IPS-18c (cell line): ENCODE data around the gene GSTK1.
"Not testable (repeated sequence)": the region's sequence is repeated elsewhere in the genome, so short reads cannot be mapped to it uniquely, and the experiment has no call there.

Experiments
- H3K4me3 ChIP-seq: 2 replicates; pipeline ENCODE4 v1.7.0; 2013; ENCODE audit warnings: low read depth, mild to moderate bottlenecking, low read length, moderate library complexity; ENCODE audit not compliant: insufficient read depth
- H3K9me3 ChIP-seq: one replicate; pipeline ENCODE4 v1.6.1; 2013; ENCODE audit warnings: mild to moderate bottlenecking, low read length, moderate library complexity; ENCODE audit not compliant: control insufficient read depth, insufficient read depth

Gene GSTK1

DNA sequence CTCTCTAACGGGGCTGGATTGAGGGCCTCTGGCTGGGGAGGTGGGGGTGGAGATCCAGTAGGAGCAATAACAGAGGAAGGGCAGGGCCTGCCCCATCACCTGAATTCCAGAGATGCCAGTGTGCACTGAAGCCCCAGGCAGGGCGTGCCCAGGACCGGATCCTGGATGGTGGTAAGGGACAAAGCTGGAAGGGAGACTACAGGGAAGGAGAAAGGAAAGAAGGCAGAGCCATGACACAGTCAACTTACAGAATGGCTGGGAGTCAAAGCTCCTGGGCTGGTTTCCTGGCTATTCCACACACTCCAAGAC lies 22.2 kb downstream of the GSTK1 start:
- peaks cover 6% of the 10 kb centered on the region for H3K9me3 ChIP-seq
- H3K4me3 ChIP-seq: peak overlapping the region; percentile 43; the same call in 1 of the 2 replicates

GRCh38 chr7:143285806-143286521 lies 22.7 kb downstream of the GSTK1 start:
- Histone ChIP-seq H3K9me3 (peaks cover 6% of the 10 kb centered on the region), H3K4me3 (no peak overlapping the region)

GRCh38 chr7:143286522-143286890 lies 23.3 kb downstream of the GSTK1 start:
- H3K9me3 ChIP-seq: peaks cover 6% of the 10 kb centered on the region
- H3K4me3 ChIP-seq: no peak overlapping the region

DNA sequence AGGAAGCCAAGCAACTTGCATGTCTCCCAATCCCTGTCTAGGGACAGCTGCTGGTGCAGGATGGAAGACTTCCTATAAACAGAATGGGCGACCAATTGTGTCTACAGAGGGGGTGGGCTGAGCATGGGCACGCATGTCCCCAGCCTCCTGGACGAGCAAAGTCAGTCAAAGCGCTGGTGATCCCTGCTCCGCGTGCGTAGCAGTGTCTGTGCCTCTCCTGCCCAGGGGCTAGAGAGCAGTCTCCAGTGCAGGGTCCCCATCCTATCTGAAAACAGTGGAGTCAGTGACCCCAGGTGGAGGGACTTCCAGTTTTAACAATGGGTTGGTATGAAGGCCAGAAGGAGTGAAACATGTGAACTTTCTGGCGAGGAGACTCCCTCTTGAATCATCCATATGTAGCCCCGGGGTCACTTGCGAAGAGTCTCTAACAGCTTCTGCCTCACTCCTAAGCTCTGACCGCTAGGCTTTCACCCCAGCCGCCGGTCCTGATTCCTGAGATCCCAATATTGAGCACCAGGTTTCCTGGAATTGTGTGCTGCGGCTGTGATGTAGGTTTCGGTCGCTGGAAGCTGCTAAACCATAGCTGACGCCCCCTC lies 24.2 kb downstream of the GSTK1 start:
- peaks cover 6% of the 10 kb centered on the region for H3K9me3 ChIP-seq
- peak overlapping the region; percentile 20; the same call in 1 of the 2 replicates for H3K4me3 ChIP-seq

GRCh38 chr7:143287935-143288826 lies 24.9 kb downstream of the GSTK1 start, which contains the start of gene CASP2:
Gene CASP2, plus strand, starts transcription at chr7:143288351. Its CDS starts 105 bp downstream, at chr7:143288456.
- Histone ChIP-seq H3K4me3 (peak within 1 kb of the TSS; percentile 95), H3K9me3 (peaks cover 6% of the 10 kb centered on the region)

GRCh38 chr7:143288836-143289235 lies 25.6 kb downstream of the GSTK1 start:
- Histone ChIP-seq H3K9me3 (peaks cover 6% of the 10 kb centered on the region), H3K4me3 (peak overlapping the region; percentile 95)

DNA sequence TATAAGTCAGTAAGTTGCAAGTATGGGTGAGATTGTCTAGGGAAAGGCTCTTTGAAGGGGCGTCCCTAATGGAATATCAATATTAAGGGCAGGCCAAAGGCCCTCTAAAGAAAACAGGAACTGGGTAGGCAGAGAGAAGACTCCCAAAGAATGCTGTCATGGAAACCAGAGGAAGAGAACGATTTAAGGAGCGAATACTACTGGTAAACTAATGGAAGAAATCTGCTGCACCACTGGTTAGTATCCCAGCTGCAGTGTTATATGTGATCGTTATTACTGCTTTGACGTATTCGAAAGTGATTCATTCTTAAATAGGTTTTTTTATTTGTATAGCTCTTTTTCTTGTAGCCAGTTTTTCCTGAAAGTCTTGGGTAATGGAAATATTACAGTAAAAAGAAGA lies 26.2 kb downstream of the GSTK1 start:
- Histone ChIP-seq H3K9me3 (peaks cover 6% of the 10 kb centered on the region), H3K4me3 (peak overlapping the region; percentile 95)

- not testable (repeated sequence) for H3K9me3 ChIP-seq, H3K4me3 ChIP-seq
Measured at GRCh38 chr7:143289888-143290287, 26.6 kb downstream of the GSTK1 start.

DNA sequence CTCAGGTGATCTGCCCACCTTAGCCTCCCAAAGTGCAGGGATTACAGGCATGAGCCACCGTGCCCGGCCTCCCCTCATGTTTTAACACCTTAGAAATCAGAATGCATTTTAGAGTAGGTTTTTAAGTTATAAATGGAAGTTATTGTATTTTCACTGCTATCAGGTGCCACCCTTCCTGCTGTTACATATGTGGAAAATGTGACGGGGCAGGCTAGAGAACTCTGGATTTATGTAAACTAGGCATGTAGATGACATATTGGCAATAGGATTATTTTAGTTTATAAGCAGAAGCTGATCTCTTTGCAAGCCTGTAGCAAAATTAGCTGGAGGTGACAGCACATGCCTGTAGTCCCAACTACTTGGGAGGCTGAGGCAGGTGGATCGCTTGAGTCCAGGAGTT lies 27.1 kb downstream of the GSTK1 start:
- peaks cover 6% of the 10 kb centered on the region for H3K9me3 ChIP-seq
- no peak overlapping the region for H3K4me3 ChIP-seq

DNA sequence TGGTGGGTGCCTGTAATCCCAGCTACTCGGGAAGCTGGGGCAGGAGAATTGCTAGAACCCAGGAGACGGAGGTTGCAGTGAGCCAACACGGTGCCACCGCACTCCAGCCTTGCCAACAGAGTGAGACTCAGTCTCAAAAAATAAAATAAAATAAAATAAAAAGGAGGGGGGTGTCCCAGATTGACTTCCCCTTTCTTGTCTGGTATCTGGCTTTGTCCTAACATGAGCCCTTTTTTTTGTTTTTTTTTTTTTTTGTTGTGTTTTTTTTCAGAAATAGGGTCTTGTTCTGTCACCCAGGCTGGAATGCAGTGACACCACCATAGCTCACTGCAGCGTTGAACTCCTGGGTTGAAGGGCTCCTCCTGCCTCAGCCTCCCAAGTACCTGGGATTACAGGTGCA lies 29.6 kb downstream of the GSTK1 start:
- peaks cover 3% of the 10 kb centered on the region for H3K9me3 ChIP-seq
- H3K4me3 ChIP-seq: no peak overlapping the region

- H3K4me3 ChIP-seq: no peak overlapping the region
- H3K9me3 ChIP-seq: no peaks in the 10 kb centered on the region
Measured at GRCh38 chr7:143295870-143296269, 32.6 kb downstream of the GSTK1 start.

- Histone ChIP-seq H3K4me3 (no peak overlapping the region), H3K9me3 (no peaks in the 10 kb centered on the region)
Measured at GRCh38 chr7:143296686-143297085, 33.4 kb downstream of the GSTK1 start.

- no peak overlapping the region for H3K4me3 ChIP-seq
- H3K9me3 ChIP-seq: no peaks in the 10 kb centered on the region
Measured at GRCh38 chr7:143299346-143299745, 36.1 kb downstream of the GSTK1 start.

- H3K4me3 ChIP-seq: no peak overlapping the region
- H3K9me3 ChIP-seq: no peaks in the 10 kb centered on the region
Measured at GRCh38 chr7:143299840-143300239, 36.6 kb downstream of the GSTK1 start.

DNA sequence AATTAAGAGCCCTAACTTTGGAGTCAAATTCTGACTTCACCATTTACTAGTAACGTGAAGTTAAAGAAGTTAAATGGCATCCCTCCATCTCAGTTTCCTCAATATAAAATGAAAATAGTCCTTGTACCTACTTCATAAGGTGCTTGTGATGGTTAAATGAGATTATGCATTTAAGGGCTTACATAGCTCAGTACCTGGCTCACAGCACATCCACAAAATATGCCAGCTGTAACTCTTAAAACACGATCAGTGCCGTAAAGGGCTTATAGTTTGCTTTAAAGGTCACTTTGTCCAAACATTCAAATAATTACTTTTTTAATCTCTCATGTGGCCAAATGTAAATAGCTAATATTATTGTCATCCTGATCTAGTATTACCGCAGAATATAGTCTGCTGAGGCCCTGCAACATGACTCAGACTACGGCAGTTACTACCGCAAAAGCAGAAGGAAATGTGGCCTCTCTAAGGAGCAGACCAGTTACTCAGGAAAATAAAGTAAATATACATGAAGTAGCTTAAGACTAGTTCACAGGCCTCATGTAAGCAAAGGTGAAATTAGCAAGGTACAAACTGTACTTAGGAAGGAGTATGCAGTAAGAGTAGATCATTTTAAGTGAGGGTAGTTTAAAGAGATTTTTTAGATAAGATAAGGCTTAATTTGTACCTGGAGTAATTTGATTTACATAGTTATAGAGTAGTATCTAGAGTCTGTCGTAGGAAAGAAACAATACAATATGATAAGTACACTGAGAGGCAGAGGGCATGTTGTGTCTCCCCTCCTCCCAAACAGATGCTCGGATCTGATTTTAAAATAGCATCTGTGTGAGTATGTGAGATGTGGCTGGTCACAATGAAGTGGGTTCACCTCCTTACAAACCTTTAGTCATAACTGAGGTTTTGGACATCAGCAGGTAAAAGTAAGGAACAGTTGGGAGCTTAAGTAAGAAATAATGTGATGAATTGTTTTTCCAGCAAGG lies 38.0 kb downstream of the GSTK1 start:
- Histone ChIP-seq H3K9me3 (no peaks in the 10 kb centered on the region), H3K4me3 (no peak overlapping the region)

DNA sequence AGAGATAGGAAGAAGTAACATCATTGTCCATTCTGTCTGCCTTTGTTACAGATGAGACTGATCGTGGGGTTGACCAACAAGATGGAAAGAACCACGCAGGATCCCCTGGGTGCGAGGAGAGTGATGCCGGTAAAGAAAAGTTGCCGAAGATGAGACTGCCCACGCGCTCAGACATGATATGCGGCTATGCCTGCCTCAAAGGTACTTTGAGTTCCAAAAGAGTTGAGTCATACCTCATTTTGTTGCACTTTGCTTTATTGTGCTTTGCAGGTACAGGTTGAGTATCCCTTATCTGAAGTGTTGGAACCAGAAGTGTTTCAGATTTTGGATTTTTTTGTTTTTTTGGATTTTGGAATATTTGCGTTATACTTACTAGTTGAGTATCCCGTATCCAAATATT lies 40.5 kb downstream of the GSTK1 start:
- Histone ChIP-seq H3K9me3 (no peaks in the 10 kb centered on the region), H3K4me3 (no peak overlapping the region)

DNA sequence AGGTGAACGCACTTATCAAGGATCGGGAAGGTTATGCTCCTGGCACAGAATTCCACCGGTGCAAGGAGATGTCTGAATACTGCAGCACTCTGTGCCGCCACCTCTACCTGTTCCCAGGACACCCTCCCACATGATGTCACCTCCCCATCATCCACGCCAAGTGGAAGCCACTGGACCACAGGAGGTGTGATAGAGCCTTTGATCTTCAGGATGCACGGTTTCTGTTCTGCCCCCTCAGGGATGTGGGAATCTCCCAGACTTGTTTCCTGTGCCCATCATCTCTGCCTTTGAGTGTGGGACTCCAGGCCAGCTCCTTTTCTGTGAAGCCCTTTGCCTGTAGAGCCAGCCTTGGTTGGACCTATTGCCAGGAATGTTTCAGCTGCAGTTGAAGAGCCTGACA lies 41.7 kb downstream of the GSTK1 start:
- Histone ChIP-seq H3K4me3 (no peak overlapping the region), H3K9me3 (no peaks in the 10 kb centered on the region)
